Measurements from ENCODE around the gene SYNPR. TPM values are rescaled to one million over a fixed set of nuclear protein-coding genes. Genes with fewer than 3 reads are reported as not detected.

Gene SYNPR
- total RNA-seq, 1 experiment from 2014 or later: 0.17 TPM

DNA sequence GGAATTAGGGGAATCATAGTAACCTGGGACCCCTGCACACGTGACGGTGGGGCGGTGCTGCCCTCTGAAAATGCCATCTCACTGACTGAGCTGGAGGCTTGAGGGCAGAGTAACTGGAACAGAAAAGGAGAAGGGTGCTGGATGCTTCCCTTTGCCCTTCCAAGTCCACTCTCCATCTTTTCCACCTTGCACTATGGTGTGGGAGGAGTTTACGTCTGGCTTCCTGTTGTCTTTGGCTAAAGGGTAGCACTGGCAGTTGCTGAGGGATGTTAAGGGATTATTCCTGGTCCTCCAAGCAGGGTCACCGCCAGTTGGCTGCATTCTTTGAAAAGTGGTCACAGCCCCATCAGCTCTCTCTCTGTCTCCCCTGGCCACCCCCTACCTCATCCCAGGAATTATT lies 245.0 kb downstream of the SYNPR start:
- H4K8ac ChIP-seq (replicated peaks; ENCODE audit: insufficient read length, low read depth, low read length): no peak overlapping the region
- Mint-ChIP-seq H3K27ac (0 out of 7 replicates have a peak overlapping the region, but pooled peaks of 1 of the 3 experiments have one; percentile 34), H3K27me3 (ENCODE audit: low read depth) (no peaks in the 10 kb centered on the region), H3K36me3 (ENCODE audit: insufficient read depth in 1 of 3, low read depth in 3 of 3) (no peaks in the 10 kb centered on the region), H3K4me3 (no peak overlapping the region), H3K9me3 (no peaks in the 10 kb centered on the region), H3K4me1 (peaks cover 24 to 31% of the 10 kb centered on the region in 2 experiments)
- peak; percentile 54 for DNase-seq
- H3K23ac ChIP-seq (ENCODE audit: insufficient read length, low read depth, low read length): no peak overlapping the region
- H3K4me1 ChIP-seq (ENCODE audit: insufficient read depth, low read length): peaks cover 7% of the 10 kb centered on the region; the same call in 1 of the 2 replicates
- no peak overlapping the region for H3K4ac ChIP-seq (ENCODE audit: low read depth, low read length)
- no peak overlapping the region for H2BK12ac ChIP-seq (ENCODE audit: insufficient read length, low read depth, low read length)
- no peaks in the 10 kb centered on the region for H3K9me3 ChIP-seq (ENCODE audit: control insufficient read depth, low read depth, low read length)
- no peak overlapping the region for H2BK20ac ChIP-seq (ENCODE audit: low read depth, low read length, poor library complexity, severe bottlenecking)
- no peak overlapping the region for H3K14ac ChIP-seq (ENCODE audit: insufficient read depth, low read length)
- H4K20me1 ChIP-seq (ENCODE audit: control insufficient read depth, insufficient read depth, insufficient read length): no peaks in the 10 kb centered on the region
- H2BK15ac ChIP-seq (ENCODE audit: low read depth, low read length): no peak overlapping the region
- no peak overlapping the region for H3K4me2 ChIP-seq (ENCODE audit: insufficient read depth, insufficient read length, low read length)
- no peak overlapping the region for H2BK120ac ChIP-seq (ENCODE audit: low read depth, low read length, poor library complexity, severe bottlenecking)
- no peak overlapping the region for H3K9ac ChIP-seq (ENCODE audit: extremely low read depth, insufficient read length, low read length)
- no peak overlapping the region for H4K5ac ChIP-seq (ENCODE audit: insufficient read length, low read depth, low read length)
- WGBS (ENCODE audit: extremely low coverage, insufficient read length, low lambda C conversion rate): no CpG with 5 or more reads among the region's 5 CpGs
- H3K27ac ChIP-seq (ENCODE audit: insufficient read length, low read depth, low read length): no peak overlapping the region
- no peak for TF ChIP-seq CTCF (conservative IDR thresholded peaks at IDR 0.05)
- no peak overlapping the region for H2BK5ac ChIP-seq (ENCODE audit: insufficient read length, low read length)
- H3K79me2 ChIP-seq (ENCODE audit: insufficient read depth, low read length): 0 out of 2 replicates have a peak, but pooled peaks cover 1% of the 10 kb centered on the region
- H2AK5ac ChIP-seq (ENCODE audit: insufficient read length, low read length): no peak overlapping the region
- H3K79me1 ChIP-seq (ENCODE audit: insufficient read depth, low read depth, low read length, poor library complexity, severe bottlenecking): no peaks in the 10 kb centered on the region
- H3K56ac ChIP-seq (ENCODE audit: insufficient read length, low read depth, low read length): no peak overlapping the region
- H2AFZ ChIP-seq (ENCODE audit: low read length): no peak overlapping the region
- no peak overlapping the region for H4K91ac ChIP-seq (ENCODE audit: insufficient read length, low read depth, low read length)
- no peaks in the 10 kb centered on the region for H3K23me2 ChIP-seq (ENCODE audit: insufficient read length, low read depth, low read length, poor library complexity, severe bottlenecking)
- H3T11ph ChIP-seq (ENCODE audit: low read length): no peak overlapping the region
- no peaks in the 10 kb centered on the region for H3K27me3 ChIP-seq (ENCODE audit: insufficient read depth, low read length)
- no peak overlapping the region for H3K18ac ChIP-seq (ENCODE audit: insufficient read length, low read depth, low read length)

Data from H9 (cell line).